ENCODE results near the gene CDK18.

CDK18 gene

DNA sequence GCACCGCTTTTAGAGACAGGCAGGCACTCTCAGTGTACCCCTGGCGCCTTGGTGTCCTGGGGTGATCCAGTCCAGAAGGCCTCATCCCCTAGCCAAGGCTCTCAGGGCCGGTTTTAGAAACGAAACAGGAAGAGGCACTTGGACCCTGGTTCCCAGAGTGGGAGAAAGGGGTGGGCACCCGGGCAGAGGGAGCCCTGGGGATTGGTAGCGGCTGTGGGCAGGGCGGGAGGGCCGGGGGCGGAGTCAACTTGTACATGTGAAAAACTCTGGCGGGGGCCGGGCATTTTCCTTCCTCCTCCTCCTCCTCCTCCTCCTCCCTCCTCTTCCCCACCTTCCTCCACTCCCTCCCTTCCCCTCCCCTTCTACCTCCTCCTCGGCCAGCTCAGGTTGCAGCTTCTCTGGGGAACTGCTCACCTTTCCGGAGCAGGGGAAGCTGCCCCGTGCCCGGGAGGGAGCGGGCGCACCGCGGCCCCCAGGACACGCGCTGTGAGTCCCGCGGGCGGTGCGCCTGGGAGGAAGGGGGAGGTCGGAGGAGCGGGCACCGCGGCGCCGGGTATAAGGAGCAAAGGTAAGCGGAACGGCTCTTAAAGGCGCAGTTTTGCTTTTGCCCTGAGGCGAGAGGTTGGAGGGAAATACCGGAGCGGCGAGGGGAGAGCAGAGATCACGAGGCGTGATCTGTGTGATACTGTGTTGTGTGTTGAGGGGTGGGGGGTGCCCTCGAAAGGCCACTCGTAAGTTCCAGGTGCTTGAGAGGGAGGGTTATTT, at the start of gene CDK18:
Gene CDK18, plus strand, starts transcription at position 359 of the 765 bp plus-strand sequence. CDS start 18,499 bp downstream, outside the sequence.
- DNase-seq (ENCODE audit: insufficient read length, low spot score) (peak; percentile 85), FAIRE-seq (no peak)
- 0 out of 2 replicates have a peak, but pooled peaks have one; percentile 13 for TF ChIP-seq POLR2A (IDR thresholded peaks at IDR 0.05; ENCODE audit: low read depth, low read length)

- no peak for TF ChIP-seq POLR2A (IDR thresholded peaks at IDR 0.05; ENCODE audit: low read depth, low read length)
- DNase-seq (ENCODE audit: insufficient read length, low spot score) (no peak), FAIRE-seq (no peak)
Observed at GRCh38 chr1:205454903-205455335, 49.5 kb upstream of the CDK18 start.

DNA sequence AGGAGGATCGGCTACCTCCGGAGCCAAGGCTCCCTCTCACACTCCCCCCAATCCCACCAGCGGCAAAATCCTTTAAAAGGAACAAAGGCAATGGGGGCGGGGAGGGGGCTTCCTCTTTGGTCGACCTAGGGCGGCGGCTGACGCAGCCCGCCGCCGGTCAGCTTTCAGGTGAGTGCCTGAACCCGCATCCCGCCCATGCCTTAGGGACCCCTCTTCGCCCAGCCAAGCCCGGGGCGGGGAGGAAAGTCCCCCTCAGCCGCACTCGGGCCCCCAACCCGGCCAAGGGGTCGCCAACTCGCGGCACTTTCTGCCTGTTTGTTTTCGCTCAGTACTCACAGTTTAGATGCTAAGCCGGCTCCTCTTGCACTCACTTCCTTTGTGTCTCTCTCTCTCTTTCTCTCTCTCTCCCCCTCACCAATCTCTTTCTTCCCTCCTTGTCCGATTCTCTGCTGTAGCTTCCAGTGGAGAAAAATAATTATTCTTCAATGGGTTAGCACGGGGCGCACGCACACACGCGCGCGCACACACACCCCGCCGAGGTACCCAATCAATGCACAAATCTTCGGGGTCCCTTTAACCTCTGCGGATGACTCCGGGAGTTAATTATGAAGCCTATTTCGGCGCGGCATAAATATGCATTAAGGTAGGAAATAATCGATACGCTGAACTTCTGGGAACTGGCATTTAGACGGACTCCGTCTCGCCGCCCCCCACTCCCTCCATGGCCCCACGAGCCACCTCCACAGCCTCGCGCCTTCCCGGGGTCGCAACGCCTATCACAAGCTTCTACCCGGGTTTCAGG, 48.7 kb upstream of the CDK18 start, which contains the start of gene BLACAT1:
Gene BLACAT1, minus strand, starts transcription at position 465 of the 802 bp plus-strand sequence.
- DNase-seq (ENCODE audit: insufficient read length, low spot score), result no peak
- FAIRE-seq, result no peak
- no peak for TF ChIP-seq POLR2A (IDR thresholded peaks at IDR 0.05; ENCODE audit: low read depth, low read length)

DNA sequence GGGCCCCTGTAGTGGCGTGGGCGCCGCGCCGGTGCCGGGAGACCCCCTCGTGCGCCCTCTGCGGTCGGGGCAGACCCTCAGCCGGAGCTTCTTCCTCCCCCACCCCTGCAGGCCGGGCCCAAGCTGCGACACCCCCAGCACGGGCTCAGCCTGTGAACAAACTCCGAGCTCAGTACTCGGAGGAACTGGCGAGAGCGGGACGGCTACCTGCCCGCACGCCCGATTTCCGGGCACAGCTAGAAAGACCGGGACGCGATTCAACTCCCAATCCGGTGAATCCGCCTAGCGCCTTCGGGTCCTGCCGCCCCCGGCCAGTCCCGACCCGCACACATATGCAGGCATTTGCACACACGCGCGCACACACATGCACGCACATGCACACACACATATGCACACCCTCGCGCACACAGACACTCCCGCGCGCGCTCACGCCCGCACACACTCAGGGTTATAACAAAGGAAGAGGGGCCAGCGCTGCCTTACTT, 48.0 kb upstream of the CDK18 start:
- DNase-seq (ENCODE audit: insufficient read length, low spot score) (no peak), FAIRE-seq (no peak)
- TF ChIP-seq POLR2A (IDR thresholded peaks at IDR 0.05; ENCODE audit: low read depth, low read length), result no peak

DNA sequence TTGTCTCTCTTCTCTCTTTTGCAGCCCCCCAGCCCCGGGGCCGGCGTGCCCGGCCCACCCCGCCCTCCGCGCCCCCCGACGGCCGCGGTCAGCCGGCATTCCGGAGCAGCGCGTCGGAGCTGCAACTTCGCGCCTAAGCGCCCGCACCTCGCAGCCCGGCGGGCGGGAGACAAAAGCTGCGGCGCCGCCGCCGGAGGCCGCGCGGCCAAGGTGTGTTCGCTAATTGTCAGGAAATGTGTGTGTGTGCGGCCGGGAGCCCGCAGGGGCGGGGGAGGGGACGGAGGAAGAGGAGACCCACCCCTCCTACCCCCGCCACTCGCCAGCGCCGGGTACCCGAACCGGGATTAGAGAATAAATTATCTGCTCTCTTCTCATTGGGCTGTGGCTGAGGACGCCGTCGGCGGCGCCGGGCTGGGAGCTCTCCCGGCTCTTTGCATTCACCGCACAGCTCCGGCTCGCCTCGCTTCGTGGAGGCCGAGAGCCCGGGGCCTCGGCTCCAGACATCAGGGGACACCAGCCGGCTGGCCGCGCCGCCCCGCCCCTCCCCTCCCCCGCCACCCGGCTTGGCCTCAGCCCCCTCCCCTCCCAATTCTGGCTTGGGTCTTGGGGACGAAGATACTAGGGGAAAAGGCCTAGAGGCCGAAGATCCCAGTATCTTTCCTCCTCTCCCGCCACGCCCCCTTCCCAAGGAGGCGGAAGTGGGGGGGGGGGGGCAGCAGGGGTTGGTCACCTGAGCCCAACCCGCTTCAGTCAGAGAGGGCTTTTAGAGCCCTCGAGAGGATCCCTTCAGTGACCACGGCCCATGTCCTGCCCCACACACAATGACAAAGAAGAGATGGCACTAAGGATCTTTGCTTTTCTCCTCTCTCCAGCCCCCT, 47.4 kb upstream of the CDK18 start:
- DNase-seq (ENCODE audit: insufficient read length, low spot score), result no peak
- no peak for FAIRE-seq
- no peak for TF ChIP-seq POLR2A (IDR thresholded peaks at IDR 0.05; ENCODE audit: low read depth, low read length)

- FAIRE-seq (no peak), DNase-seq (ENCODE audit: insufficient read length, low spot score) (peak; percentile 61)
- TF ChIP-seq POLR2A (IDR thresholded peaks at IDR 0.05; ENCODE audit: low read depth, low read length), result no peak
Observed at GRCh38 chr1:205458777-205459566, 45.5 kb upstream of the CDK18 start.

DNA sequence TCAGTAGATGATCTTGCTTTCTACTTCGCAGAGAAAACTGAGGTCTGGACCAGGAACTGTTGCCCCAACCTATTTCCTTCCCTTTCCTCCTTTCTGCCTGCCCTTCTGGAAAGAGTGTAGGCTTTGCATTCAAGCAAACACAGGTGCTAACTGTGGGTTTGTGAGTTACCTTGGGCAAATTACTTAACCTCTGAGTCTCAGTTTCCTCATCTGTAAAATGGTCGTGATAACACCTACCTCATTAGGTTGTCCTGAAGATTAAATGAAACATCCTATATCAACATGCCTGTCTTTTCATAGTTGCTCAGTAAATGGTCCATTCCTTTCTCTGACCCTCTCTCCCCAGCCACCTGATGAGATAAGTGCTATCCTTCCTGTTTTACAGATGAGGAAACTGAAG, 39.1 kb upstream of the CDK18 start:
- no peak for TF ChIP-seq POLR2A (IDR thresholded peaks at IDR 0.05; ENCODE audit: low read depth, low read length)
- FAIRE-seq (no peak), DNase-seq (ENCODE audit: insufficient read length, low spot score) (no peak)

DNA sequence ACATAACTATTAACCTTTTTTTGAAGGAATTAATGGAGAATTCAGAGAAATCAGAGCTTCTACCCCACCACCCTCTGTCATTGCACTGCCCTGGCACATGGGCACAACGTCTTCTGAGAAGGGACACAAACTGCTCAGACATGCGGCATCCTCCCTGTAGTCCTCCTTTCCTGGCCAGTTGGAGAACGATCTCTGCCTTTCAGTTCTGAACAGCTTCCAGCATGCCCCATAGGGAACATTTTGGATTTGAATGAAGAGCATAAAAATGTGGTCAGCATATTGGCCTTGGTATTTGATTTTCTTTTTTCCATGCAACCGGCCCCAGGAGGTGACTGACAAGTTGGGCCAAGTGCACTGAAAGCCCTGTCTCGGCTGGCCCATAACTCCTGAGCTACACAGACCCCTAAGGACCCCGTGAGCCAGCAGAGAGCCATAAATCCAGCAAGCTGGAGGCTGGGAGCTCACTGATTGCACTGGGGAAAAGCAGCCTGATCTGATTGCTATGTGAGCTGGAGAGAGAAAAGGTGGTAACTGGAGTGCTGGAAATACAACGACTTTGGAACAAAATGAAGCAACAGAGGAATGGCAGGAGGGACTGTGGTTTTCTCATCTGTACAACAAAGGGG, 37.8 kb upstream of the CDK18 start:
- FAIRE-seq (no peak), DNase-seq (ENCODE audit: insufficient read length, low spot score) (no peak)
- no peak for TF ChIP-seq POLR2A (IDR thresholded peaks at IDR 0.05; ENCODE audit: low read depth, low read length)

DNA sequence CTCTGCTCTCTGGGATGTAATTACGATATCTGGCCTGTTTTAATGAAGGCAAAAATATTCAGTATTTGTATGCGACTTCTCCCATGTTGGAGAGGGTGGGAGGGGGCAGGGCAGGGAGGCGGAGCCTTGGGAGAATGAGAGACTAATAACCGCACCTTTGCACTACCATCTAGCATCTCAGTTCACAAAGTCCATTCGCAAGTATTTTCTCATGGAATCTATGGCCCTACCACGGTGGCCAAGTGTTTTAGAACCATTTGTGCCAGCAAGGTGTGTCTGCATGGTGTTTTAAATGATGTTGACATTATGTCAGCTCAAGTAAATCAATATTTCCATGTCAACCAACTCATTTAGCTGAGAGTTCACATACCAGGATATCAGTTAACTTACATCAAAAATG, 34.3 kb upstream of the CDK18 start:
- no peak for DNase-seq (ENCODE audit: insufficient read length, low spot score)
- no peak for TF ChIP-seq POLR2A (IDR thresholded peaks at IDR 0.05; ENCODE audit: low read depth, low read length)
- FAIRE-seq, result no peak

- TF ChIP-seq POLR2A (IDR thresholded peaks at IDR 0.05; ENCODE audit: low read depth, low read length), result no peak
- FAIRE-seq (no peak), DNase-seq (ENCODE audit: insufficient read length, low spot score) (no peak)
Observed at GRCh38 chr1:205472737-205473441, 31.6 kb upstream of the CDK18 start.

- DNase-seq (ENCODE audit: insufficient read length, low spot score) (no peak), FAIRE-seq (no peak)
- no peak for TF ChIP-seq POLR2A (IDR thresholded peaks at IDR 0.05; ENCODE audit: low read depth, low read length)
Observed at GRCh38 chr1:205473475-205473874, 31.0 kb upstream of the CDK18 start.

- FAIRE-seq (no peak), DNase-seq (ENCODE audit: insufficient read length, low spot score) (no peak)
- TF ChIP-seq POLR2A (IDR thresholded peaks at IDR 0.05; ENCODE audit: low read depth, low read length), result no peak
Observed at GRCh38 chr1:205473966-205474365, 30.5 kb upstream of the CDK18 start.

Data from H54 (cell line).